ENCODE results near the gene PSMA8.
A peak's percentile ranks its signal among the peaks of the same experiment; 100 is the strongest.

The PSMA8 gene

GRCh38 chr18:26133652-26134051, at the start of gene PSMA8:
Gene PSMA8, plus strand, starts transcription at chr18:26133869. Its CDS starts 97 bp downstream, at chr18:26133966.
- no peak for TF ChIP-seq JUND (IDR thresholded peaks at IDR 0.05; ENCODE audit: low read depth)
- no peak for DNase-seq (ENCODE audit: low read depth in 1 of 2, low spot score in 1 of 2)
- in situ Hi-C loops (cut with HindIII; ENCODE audit: low pct_unique_long_range_greater_than_20kb, low sequenced_read_pairs), result no loop called here

GRCh38 chr18:26085056-26085455, 48.6 kb upstream of the PSMA8 start:
- in situ Hi-C loops (cut with HindIII; ENCODE audit: low pct_unique_long_range_greater_than_20kb, low sequenced_read_pairs), result no loop called here
- TF ChIP-seq JUND (IDR thresholded peaks at IDR 0.05; ENCODE audit: low read depth), result no peak
- no peak for DNase-seq (ENCODE audit: low read depth in 1 of 2, low spot score in 1 of 2)

GRCh38 chr18:26086959-26087358, 46.7 kb upstream of the PSMA8 start:
- no peak for TF ChIP-seq JUND (IDR thresholded peaks at IDR 0.05; ENCODE audit: low read depth)
- in situ Hi-C loops (cut with HindIII; ENCODE audit: low pct_unique_long_range_greater_than_20kb, low sequenced_read_pairs), result no loop called here
- no peak for DNase-seq (ENCODE audit: low read depth in 1 of 2, low spot score in 1 of 2)

- no peak for DNase-seq (ENCODE audit: low read depth in 1 of 2, low spot score in 1 of 2)
- in situ Hi-C loops (cut with HindIII; ENCODE audit: low pct_unique_long_range_greater_than_20kb, low sequenced_read_pairs), result no loop called here
- TF ChIP-seq JUND (IDR thresholded peaks at IDR 0.05; ENCODE audit: low read depth), result no peak
Observed at GRCh38 chr18:26088487-26088886, 45.2 kb upstream of the PSMA8 start.

- peak in 1 of 2 experiments; percentile 26 for DNase-seq (ENCODE audit: low read depth in 1 of 2, low spot score in 1 of 2)
- in situ Hi-C loops (cut with HindIII; ENCODE audit: low pct_unique_long_range_greater_than_20kb, low sequenced_read_pairs), result no loop called here
- no peak for TF ChIP-seq JUND (IDR thresholded peaks at IDR 0.05; ENCODE audit: low read depth)
Observed at GRCh38 chr18:26089293-26090129, 44.2 kb upstream of the PSMA8 start.

- peak; percentile 79 to 94 for DNase-seq (ENCODE audit: low read depth in 1 of 2, low spot score in 1 of 2)
- TF ChIP-seq JUND (IDR thresholded peaks at IDR 0.05; ENCODE audit: low read depth), result no peak
- in situ Hi-C loops (cut with HindIII; ENCODE audit: low pct_unique_long_range_greater_than_20kb, low sequenced_read_pairs), result no loop called here
Observed at GRCh38 chr18:26090130-26091046, 43.3 kb upstream of the PSMA8 start, which contains the start of gene SS18. Gene SS18, minus strand, starts transcription at chr18:26090613. Its CDS starts 44 bp downstream, at chr18:26090569.

GRCh38 chr18:26091047-26091630, 42.5 kb upstream of the PSMA8 start:
- in situ Hi-C loops (cut with HindIII; ENCODE audit: low pct_unique_long_range_greater_than_20kb, low sequenced_read_pairs), result no loop called here
- TF ChIP-seq JUND (IDR thresholded peaks at IDR 0.05; ENCODE audit: low read depth), result no peak
- DNase-seq (ENCODE audit: low read depth in 1 of 2, low spot score in 1 of 2), result peak; percentile 31 to 83

GRCh38 chr18:26096852-26097251, 36.8 kb upstream of the PSMA8 start:
- no peak for DNase-seq (ENCODE audit: low read depth in 1 of 2, low spot score in 1 of 2)

GRCh38 chr18:26097563-26097962, 36.1 kb upstream of the PSMA8 start:
- DNase-seq (ENCODE audit: low read depth in 1 of 2, low spot score in 1 of 2), result no peak
- in situ Hi-C loops (cut with HindIII; ENCODE audit: low pct_unique_long_range_greater_than_20kb, low sequenced_read_pairs), result no loop called here
- no peak for TF ChIP-seq JUND (IDR thresholded peaks at IDR 0.05; ENCODE audit: low read depth)

More at GRCh38 chr18:26096852-26097251, 36.8 kb upstream of the PSMA8 start:
- no peak for TF ChIP-seq JUND (IDR thresholded peaks at IDR 0.05; ENCODE audit: low read depth)
- in situ Hi-C loops (cut with HindIII; ENCODE audit: low pct_unique_long_range_greater_than_20kb, low sequenced_read_pairs), result no loop called here

GRCh38 chr18:26103579-26103978, 30.1 kb upstream of the PSMA8 start:
- no peak for TF ChIP-seq JUND (IDR thresholded peaks at IDR 0.05; ENCODE audit: low read depth)
- peak in 1 of 2 experiments; percentile 36 for DNase-seq (ENCODE audit: low read depth in 1 of 2, low spot score in 1 of 2)
- in situ Hi-C loops (cut with HindIII; ENCODE audit: low pct_unique_long_range_greater_than_20kb, low sequenced_read_pairs), result no loop called here

GRCh38 chr18:26104035-26104434, 29.6 kb upstream of the PSMA8 start:
- in situ Hi-C loops (cut with HindIII; ENCODE audit: low pct_unique_long_range_greater_than_20kb, low sequenced_read_pairs), result no loop called here
- no peak for DNase-seq (ENCODE audit: low read depth in 1 of 2, low spot score in 1 of 2)
- TF ChIP-seq JUND (IDR thresholded peaks at IDR 0.05; ENCODE audit: low read depth), result no peak

GRCh38 chr18:26119246-26119645, 14.4 kb upstream of the PSMA8 start:
- no peak for DNase-seq (ENCODE audit: low read depth in 1 of 2, low spot score in 1 of 2)
- TF ChIP-seq JUND (IDR thresholded peaks at IDR 0.05; ENCODE audit: low read depth), result no peak
- in situ Hi-C loops (cut with HindIII; ENCODE audit: low pct_unique_long_range_greater_than_20kb, low sequenced_read_pairs), result no loop called here
